Hair follicular keratinocyte (primary cell): ENCODE results near the gene ABHD12. TPM values are rescaled to one million over a fixed set of nuclear protein-coding genes. Genes with fewer than 3 reads are reported as not detected.

Source experiments
- total RNA-seq: library from RNA; depleted of rRNA; stranded (reverse); fragments of >200 nt; gene quantifications from 2 replicates; pipeline ENCODE4 v1.2.3, GENCODE V29; 2015

ABHD12 gene
- total RNA-seq, result 18.0 and 18.9 TPM in 2 replicates

DNA sequence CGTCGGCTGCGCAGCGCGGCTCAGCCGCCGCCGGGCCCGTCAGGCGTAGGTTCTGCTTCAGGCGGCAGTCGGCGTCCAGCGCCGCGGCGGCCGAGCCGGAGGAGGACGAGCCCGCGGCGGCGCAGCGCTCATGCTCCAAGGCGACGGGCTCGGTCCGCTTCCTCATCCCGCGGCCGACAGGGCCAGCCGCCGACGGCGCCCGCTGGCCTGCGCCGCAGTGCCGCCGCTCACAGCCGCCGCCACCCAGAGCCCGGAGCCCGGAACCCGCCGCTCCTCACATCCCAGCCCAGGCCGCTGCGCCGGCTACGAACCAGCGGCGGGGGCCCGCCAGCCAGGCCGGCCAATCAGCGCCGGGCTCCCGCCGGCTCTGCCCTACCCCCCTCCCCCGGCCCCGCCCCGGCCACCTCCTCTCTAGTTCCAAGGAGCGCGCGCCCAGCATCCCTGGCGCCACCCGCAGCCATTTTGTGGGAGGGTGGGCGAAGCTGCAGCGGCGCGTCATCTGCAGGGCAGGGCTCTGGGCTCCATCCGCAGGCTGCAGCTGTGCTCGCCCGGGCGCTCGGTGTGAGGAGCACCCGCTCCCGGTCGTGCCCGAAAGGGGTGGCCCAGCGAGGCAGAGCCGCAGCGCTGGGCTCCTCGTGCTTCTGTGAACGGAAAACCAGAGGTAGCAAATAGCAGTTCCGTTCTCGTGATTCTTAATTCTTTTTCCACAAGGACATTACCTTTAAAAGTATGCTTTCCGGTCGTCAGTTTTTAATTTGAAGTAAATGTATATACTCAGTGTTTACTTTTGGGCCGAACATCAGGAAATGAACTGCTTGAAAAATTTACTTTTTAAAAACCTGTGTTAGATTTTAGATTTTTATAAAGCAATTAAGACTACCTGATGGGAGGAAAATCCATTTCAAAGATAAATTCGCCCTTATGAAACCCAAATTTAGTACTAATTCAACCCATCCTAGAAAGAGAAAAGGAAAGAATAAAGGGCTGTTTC is at the start of gene ABHD12:
Gene ABHD12 (minus strand): TSS at position 298 of the 991 bp plus-strand sequence. CDS start 132 bp downstream, at position 166.

DNA sequence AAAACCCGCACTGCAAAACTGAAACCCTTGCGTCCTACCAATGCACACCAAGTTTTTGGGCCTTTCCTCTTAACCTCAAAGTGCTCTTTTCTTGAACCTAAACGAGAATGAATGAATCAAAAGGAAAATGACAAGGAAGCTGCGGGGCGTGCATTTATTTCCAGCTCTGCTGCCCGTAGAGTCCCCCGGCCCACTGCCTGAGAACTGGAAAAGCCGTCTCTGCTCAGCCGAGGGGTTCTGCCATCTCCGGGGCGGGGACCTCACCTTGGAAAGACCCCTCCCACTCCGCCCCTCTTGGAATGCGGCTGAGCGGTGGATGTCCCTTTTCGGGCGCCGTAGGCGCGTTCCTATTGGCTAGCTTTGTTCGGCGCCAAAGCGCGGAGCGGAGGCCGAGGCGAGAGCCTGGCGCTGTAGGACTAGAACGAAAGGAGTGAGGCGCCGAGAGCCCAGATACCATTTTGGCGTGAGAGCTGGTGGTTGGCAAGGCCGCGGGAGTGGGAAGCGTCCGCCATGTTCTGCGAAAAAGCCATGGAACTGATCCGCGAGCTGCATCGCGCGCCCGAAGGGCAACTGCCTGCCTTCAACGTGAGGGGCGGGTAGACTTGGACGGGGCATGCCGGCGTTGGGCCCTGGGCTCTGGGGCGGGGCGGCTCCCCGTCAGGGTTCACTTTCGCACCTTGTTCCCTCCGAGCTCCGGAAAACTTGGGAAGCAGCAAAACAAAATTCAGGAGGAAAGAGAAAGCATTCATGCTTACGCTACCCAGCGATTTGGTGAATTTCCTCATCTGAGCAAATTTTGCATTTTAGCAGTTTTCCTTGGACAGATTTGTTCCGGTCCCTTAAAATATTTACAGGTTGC is 16.9 kb upstream of the ABHD12 start, which contains the start of gene GINS1:
Gene GINS1 (plus strand): TSS at position 363 of the 859 bp plus-strand sequence. CDS start 148 bp downstream, at position 511.

Other genes starting within 250 kb of the ABHD12 start
- gene ENTPD6, start 195.1 kb downstream of the ABHD12 start, total RNA-seq, result 73.9 and 80.0 TPM in 2 replicates
- 273 and 475 TPM in 2 replicates for gene PYGB, start 142.8 kb downstream of the ABHD12 start, total RNA-seq
- 7.1 and 21.3 TPM in 2 replicates for gene GINS1, start 16.8 kb upstream of the ABHD12 start, total RNA-seq
- gene NINL, start 194.7 kb upstream of the ABHD12 start, total RNA-seq, result 2.9 and 6.3 TPM in 2 replicates
- gene NANP, start 233.2 kb upstream of the ABHD12 start, total RNA-seq, result 5.8 and 7.7 TPM in 2 replicates